Measurements from ENCODE around the gene PGP. TPM values are rescaled to one million over a fixed set of nuclear protein-coding genes. Genes with fewer than 3 reads are reported as not detected.
"Not testable (repeated sequence)": the region's sequence is repeated elsewhere in the genome, so short reads cannot be mapped to it uniquely, and the experiment has no call there.

PGP gene
- total RNA-seq, 2 experiments from 2014 or later = 11.5 to 15.0 TPM

DNA sequence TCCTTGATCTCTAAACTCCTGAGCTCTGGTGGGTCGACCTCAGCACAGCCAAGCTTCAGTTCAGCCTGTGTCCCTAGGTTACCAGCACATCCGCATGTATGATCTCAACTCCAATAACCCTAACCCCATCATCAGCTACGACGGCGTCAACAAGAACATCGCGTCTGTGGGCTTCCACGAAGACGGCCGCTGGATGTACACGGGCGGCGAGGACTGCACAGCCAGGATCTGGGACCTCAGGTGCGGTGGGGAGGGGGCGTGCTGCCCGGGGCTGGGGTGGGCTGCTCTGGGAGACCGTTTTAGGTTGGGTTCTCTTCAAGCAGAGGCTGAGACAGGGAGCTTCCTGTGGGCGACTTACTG, 8.2 kb downstream of the PGP start:
- peak overlapping the region; percentile 83 for H3K4me3 Mint-ChIP-seq
- peaks cover 16% of the 10 kb centered on the region for H3K4me1 Mint-ChIP-seq
- peaks cover 20% of the 10 kb centered on the region for H3K36me3 Mint-ChIP-seq (ENCODE audit: low read depth)
- ChIA-PET CTCF (interaction anchor here (0.6 to 0.7 kb wide), 2 partner anchors 16 to 306 kb away, joined by 3 to 4 read pairs; no protein-coding TSS in a partner anchor), POLR2A (interaction anchor here (1.1 kb wide), 1 partner anchor 51 kb away, joined by 3 read pairs; the partner anchor contains the start of gene TRAF7)
- DNase-seq = no peak
- H3K9me3 Mint-ChIP-seq (ENCODE audit: low read depth) = no peaks in the 10 kb centered on the region
- intact Hi-C loops (cut with DNase I, micrococcal nuclease) = loop anchor here (5.0 to 10.0 kb wide), 5 partner anchors 49 to 592 kb away; partner anchors contain the start of genes CRAMP1 (in 1 of the 2), IFT140 (in 1 of the 2), NTN3 (in 1 of the 2) and RNPS1 (in 1 of the 2)
- ATAC-seq = no peak
- H3K27me3 Mint-ChIP-seq = no peaks in the 10 kb centered on the region
- peak overlapping the region; percentile 84 for H3K27ac Mint-ChIP-seq

DNA sequence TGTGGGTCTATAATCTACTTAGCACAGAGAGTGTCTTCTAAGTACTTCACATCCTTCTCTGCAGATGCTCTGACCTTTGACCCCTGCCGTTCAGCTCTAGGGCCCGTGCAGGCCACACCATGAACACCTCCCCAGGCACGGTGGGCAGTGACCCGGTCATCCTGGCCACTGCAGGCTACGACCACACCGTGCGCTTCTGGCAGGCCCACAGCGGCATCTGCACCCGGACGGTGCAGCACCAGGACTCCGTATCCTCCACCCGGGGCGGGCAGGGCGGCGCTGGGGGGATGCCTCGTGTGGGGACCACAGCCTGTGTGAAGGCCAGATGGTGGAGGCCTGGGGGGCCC, 8.7 kb downstream of the PGP start:
- ChIA-PET CTCF (interaction anchor here (0.7 kb wide), 1 partner anchor 307 kb away, joined by 4 read pairs; no protein-coding TSS in a partner anchor), POLR2A (interaction anchor here (1.1 kb wide), 1 partner anchor 50 kb away, joined by 3 read pairs; the partner anchor contains the start of gene TRAF7)
- no peaks in the 10 kb centered on the region for H3K27me3 Mint-ChIP-seq
- H3K36me3 Mint-ChIP-seq (ENCODE audit: low read depth) = peaks cover 20% of the 10 kb centered on the region
- intact Hi-C loops (cut with DNase I, micrococcal nuclease) = loop anchor here (1.0 to 10.0 kb wide), 19 partner anchors 8 to 591 kb away; partner anchors contain the start of genes E4F1 (in 2 of the 2), RNPS1 (in 2 of the 2), TRAF7 (in 2 of the 2) and ABCA3 (in 1 of the 2)
- H3K4me3 Mint-ChIP-seq = peak overlapping the region; percentile 83
- peaks cover 16% of the 10 kb centered on the region for H3K4me1 Mint-ChIP-seq
- DNase-seq (no peak), ATAC-seq (peak; percentile 27)
- peak overlapping the region; percentile 84 for H3K27ac Mint-ChIP-seq
- H3K9me3 Mint-ChIP-seq (ENCODE audit: low read depth) = no peaks in the 10 kb centered on the region

DNA sequence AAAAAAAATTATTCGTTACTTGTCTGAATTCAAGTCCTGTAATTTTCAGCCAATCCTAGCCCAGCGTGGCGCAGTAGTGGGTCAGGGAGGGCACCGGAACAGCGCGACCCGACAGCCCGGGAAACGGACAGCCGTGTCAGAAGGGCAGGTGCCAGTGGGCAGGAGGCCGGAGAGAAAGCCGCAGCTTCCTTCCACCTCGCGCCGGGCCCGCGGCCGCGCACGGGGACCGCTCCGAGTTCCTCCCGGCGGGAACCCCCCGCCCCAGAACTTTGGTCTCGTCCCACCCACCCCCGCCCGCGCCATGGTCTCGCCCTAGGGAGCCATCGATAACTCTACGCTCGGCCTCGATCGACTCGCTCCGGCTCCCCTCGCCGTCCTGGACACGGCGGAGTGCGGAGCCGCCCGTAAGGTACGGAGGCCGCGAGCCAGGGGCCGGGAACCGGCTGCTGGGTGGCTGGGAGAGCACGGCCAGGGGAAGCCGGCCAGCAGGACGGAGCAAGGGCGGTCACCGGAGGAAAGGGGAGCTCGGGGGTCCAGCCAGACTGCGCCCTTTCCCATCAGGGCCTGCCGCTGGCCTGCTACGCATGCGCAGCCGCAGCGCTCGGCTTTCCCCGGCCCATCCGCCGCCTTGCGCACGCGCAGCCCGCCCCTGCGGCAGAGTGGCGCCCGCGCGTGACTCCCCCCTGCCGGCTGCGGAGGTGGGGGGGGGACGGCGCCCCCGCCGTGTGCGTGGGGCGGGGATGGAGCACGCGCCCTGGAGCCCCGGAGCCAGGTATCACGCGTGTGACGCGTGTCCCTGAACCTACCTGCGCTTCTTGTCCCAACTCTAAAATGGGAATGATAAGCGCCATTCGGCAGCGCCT, 9.3 kb downstream of the PGP start, which contains the start of gene MLST8:
Gene MLST8 (plus strand): TSS at position 351 of the 863 bp plus-strand sequence. CDS start 632 bp downstream, outside the sequence.
- DNase-seq = peak; percentile 92
- H3K27me3 Mint-ChIP-seq = no peaks in the 10 kb centered on the region
- ChIA-PET POLR2A (no interaction called here), CTCF (no interaction called here)
- H3K9me3 Mint-ChIP-seq (ENCODE audit: low read depth) = no peaks in the 10 kb centered on the region
- peak; percentile 84 for ATAC-seq
- H3K4me3 Mint-ChIP-seq = peak within 1 kb of the TSS; percentile 83
- intact Hi-C loops (cut with DNase I, micrococcal nuclease) = loop anchor here (1.0 to 10.0 kb wide), 19 partner anchors 9 to 591 kb away; partner anchors contain the start of genes E4F1 (in 2 of the 2), RNPS1 (in 2 of the 2), TRAF7 (in 2 of the 2) and ABCA3 (in 1 of the 2)
- H3K36me3 Mint-ChIP-seq (ENCODE audit: low read depth) = peaks cover 18% of the 10 kb centered on the region
- H3K27ac Mint-ChIP-seq = peak within 1 kb of the TSS; percentile 84
- peaks cover 16% of the 10 kb centered on the region for H3K4me1 Mint-ChIP-seq

DNA sequence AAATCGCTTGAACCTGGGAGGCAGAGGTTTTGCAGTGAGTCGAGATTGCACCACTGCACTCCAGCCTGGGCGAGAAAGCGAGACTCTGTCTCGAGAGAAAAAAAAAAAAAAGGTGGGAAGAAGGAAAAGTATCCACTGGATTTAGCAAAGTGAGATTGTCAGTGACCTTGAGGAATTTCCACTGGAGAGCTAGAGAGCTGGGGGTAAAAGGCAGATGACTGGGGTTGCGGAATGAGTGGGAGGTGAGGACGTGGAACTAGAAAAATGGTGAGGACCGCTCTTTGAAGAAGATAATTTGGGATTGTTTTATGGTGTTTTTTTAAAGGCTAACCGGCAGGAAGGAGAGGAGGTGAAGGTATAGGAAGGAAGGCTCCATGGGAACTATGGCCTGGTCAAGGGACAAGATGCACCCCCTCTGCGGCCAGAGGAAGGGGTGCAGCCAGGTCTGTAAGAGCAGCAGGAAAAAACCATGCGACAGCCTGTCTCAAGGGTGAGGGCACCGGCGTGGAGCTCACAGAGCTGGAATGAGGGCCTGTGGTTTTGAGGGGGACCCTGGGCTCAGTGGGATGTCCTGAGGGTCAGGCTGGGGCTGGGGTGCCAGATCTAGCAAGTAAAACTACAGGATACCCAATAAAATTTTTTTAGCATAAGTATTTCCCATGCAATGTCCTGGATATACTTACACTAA, 10.1 kb downstream of the PGP start:
- ChIA-PET CTCF (interaction anchor here (0.5 to 1.9 kb wide), 5 partner anchors 10 to 1571 kb away, joined by 3 to 9 read pairs (median 4); partner anchors contain the start of gene PGP), POLR2A (no interaction called here)
- H3K27me3 Mint-ChIP-seq = no peaks in the 10 kb centered on the region
- ATAC-seq (no peak), DNase-seq (no peak)
- H3K36me3 Mint-ChIP-seq (ENCODE audit: low read depth) = peaks cover 17% of the 10 kb centered on the region
- peak overlapping the region; percentile 63 for H3K27ac Mint-ChIP-seq
- no peaks in the 10 kb centered on the region for H3K9me3 Mint-ChIP-seq (ENCODE audit: low read depth)
- H3K4me1 Mint-ChIP-seq = peaks cover 16% of the 10 kb centered on the region
- intact Hi-C loops (cut with DNase I, micrococcal nuclease) = loop anchor here (1.0 to 10.0 kb wide), 19 partner anchors 10 to 590 kb away; partner anchors contain the start of genes E4F1 (in 2 of the 2), RNPS1 (in 2 of the 2), TRAF7 (in 2 of the 2) and ABCA3 (in 1 of the 2)
- peak overlapping the region; percentile 83 for H3K4me3 Mint-ChIP-seq

DNA sequence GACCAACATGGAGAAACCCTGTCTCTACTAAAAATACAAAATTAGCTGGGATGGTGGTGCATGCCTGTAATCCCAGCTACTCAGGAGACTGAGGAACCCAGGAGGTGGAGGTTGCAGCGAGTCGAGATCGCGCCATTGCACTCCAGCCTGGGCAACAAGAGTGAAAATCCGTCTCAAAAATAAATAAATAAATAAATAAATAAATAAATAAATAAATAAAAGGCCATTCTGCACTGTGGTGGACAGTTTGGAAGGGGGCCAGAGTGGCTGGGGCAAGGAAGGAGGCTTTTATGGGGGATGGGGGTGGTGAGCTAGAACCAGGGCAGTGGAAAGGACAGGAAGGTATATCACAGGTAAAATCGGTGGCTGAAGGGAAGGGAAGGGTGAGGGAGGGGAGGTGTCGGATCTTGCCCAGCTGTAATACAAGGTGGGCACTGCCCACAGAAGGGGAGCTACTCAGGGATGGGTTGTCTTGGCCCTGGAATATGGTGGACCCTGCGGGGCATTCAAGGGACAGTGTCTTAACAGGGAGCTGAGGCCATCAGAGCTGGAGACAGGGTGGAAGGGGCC, 11.4 kb downstream of the PGP start:
- intact Hi-C loops (cut with DNase I, micrococcal nuclease) = loop anchor here in 1 of 2 experiments (10.0 kb wide), 1 partner anchor 588 kb away; the partner anchor contains the start of genes CRAMP1 and IFT140
- Mint-ChIP-seq H3K36me3 (ENCODE audit: low read depth) (peaks cover 17% of the 10 kb centered on the region), H3K4me1 (peaks cover 16% of the 10 kb centered on the region), H3K4me3 (peak overlapping the region; percentile 83)
- H3K9me3 Mint-ChIP-seq (ENCODE audit: low read depth); H3K27me3 Mint-ChIP-seq; DNase-seq; H3K27ac Mint-ChIP-seq; ATAC-seq; POLR2A ChIA-PET: not testable (repeated sequence)
- CTCF ChIA-PET = interaction anchor here (0.7 to 1.9 kb wide), 3 partner anchors 8 to 182 kb away, joined by 3 to 9 read pairs (median 5); partner anchors contain the start of gene PGP

DNA sequence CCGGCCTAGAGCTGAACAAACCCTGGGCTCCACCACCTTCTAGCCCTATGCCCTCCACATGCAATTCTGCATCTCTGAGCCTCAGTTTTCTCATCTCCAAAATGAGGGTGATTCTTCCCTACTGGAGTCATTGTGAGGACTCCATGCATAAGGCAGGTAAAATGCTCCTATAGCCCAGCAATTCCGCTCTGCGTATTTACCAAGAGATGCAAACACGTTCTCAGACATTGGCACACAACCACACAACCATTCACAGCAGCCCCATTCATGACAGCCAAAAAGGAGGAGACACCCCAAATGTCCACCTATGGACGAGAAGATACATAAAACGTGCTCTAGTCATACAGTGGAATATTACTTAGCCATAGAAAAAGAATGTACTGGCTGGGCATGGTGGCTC, 14.3 kb downstream of the PGP start:
- ChIA-PET CTCF (no interaction called here), POLR2A (no interaction called here)
- Mint-ChIP-seq H3K36me3 (ENCODE audit: low read depth) (no peaks in the 10 kb centered on the region), H3K27me3 (peaks cover 16% of the 10 kb centered on the region), H3K27ac (no peak overlapping the region), H3K4me1 (peaks cover 5% of the 10 kb centered on the region), H3K9me3 (ENCODE audit: low read depth) (no peaks in the 10 kb centered on the region), H3K4me3 (no peak overlapping the region)
- intact Hi-C loops (cut with DNase I, micrococcal nuclease) = loop anchor here in 1 of 2 experiments (10.0 kb wide), 1 partner anchor 586 kb away; the partner anchor contains the start of genes CRAMP1 and IFT140
- ATAC-seq = no peak
- DNase-seq = no peak

DNA sequence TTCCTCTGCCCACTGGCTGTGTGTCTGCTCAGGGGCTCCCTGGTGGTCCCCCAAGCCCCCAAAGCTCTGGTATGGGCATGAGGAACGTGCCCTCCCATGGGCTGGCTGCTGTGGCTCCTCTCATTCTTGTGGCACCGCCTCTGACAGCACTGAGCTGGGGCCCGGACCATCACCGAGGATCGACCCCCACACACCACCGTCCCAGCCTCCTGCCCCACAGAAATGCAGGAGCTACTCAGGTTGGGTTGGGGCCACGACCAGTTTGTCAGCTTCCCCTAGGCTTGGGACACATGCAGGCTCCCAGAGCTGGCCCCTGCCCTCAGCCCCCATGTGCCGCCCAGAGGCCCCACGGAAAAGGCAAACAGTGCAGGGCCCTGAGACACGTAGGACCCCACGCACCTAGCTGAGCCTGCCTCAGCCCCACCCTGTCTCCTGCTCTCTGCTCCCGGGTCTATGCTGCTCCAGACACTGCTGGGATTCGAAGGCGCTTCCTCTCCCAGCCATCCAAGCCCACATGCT, 15.0 kb downstream of the PGP start:
- H3K9me3 Mint-ChIP-seq (ENCODE audit: low read depth) = no peaks in the 10 kb centered on the region
- ATAC-seq (no peak), DNase-seq (no peak)
- ChIA-PET POLR2A (no interaction called here), CTCF (no interaction called here)
- no peaks in the 10 kb centered on the region for H3K36me3 Mint-ChIP-seq (ENCODE audit: low read depth)
- intact Hi-C loops (cut with DNase I, micrococcal nuclease) = loop anchor here in 1 of 2 experiments (5.0 to 10.0 kb wide), 2 partner anchors 288 to 585 kb away; partner anchors contain the start of genes CRAMP1 and IFT140
- H3K4me3 Mint-ChIP-seq = no peak overlapping the region
- peaks cover 10% of the 10 kb centered on the region for H3K4me1 Mint-ChIP-seq
- H3K27me3 Mint-ChIP-seq = peaks cover 23% of the 10 kb centered on the region
- H3K27ac Mint-ChIP-seq = no peak overlapping the region

DNA sequence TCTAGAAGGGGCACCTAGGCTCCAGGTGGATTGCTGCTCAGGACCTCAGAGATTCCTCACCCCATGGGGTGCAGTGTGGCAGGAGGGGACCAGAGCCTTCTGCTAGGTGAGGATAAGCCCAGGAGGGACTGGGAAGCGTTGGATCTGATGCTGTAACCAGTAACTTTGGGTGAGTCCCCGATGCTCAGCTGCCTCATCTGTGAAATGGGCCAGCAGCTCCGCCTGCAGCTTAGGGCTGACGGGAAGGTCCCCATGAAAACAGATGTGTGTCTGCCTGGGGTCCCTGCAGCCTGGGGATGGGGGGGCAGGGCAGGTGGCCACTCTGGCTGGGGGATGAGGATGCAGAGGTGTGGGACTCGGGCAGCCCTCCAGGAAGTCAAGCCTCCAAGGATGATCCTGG, 15.5 kb downstream of the PGP start:
- intact Hi-C loops (cut with DNase I, micrococcal nuclease) = loop anchor here in 1 of 2 experiments (5.0 kb wide), 1 partner anchor 288 kb away; no protein-coding TSS in a partner anchor
- Mint-ChIP-seq H3K27me3 (peaks cover 23% of the 10 kb centered on the region), H3K27ac (no peak overlapping the region), H3K9me3 (ENCODE audit: low read depth) (no peaks in the 10 kb centered on the region), H3K36me3 (ENCODE audit: low read depth) (no peaks in the 10 kb centered on the region), H3K4me1 (peaks cover 5% of the 10 kb centered on the region), H3K4me3 (no peak overlapping the region)
- DNase-seq = no peak
- CTCF ChIA-PET = no interaction called here
- POLR2A ChIA-PET = no interaction called here
- ATAC-seq = no peak

DNA sequence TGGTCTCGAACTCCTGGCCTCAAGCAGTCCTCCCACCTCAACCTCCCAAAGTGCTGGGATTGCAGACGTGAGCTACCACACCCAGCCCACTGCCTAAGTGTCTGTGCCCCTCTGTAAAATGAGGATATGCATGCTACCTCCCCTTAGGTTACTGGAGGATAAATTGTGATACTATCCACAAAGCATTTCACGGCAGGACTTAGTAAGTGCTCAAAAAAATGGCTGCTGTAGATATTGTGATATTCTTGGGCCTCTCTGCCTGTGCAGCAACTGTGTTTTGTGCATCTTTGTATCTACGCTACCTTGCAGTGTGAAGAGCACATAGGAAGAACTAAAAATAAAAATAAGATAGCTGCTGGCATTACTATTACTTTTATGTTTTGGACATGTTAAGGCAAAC, 16.4 kb downstream of the PGP start:
- POLR2A ChIA-PET = interaction anchor here (0.6 kb wide), 1 partner anchor 11 kb away, joined by 3 read pairs; no protein-coding TSS in a partner anchor
- peaks cover 5% of the 10 kb centered on the region for H3K4me1 Mint-ChIP-seq
- intact Hi-C loops (cut with DNase I, micrococcal nuclease) = loop anchor here in 1 of 2 experiments (5.0 kb wide), 1 partner anchor 289 kb away; no protein-coding TSS in a partner anchor

DNA sequence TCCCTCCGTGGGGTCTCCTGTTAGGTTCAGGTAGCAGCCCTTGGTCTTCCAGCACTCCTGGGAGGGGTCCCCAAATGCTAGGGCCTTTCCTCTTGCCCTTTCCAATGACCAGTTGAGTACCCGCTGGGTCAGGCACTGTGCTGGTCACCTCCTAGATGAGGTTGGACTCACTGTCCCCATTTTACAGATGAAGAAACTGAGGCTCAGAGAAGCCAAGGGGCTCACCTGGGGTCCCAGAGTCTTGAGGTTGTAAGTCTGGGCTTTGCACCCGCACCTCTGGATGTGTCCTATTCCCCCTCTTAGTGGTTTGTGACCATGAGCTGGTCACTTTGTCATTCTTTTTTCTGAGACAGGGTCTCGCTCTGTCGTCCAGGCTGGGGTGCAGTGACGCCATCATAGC, 16.9 kb downstream of the PGP start:
- intact Hi-C loops (cut with DNase I, micrococcal nuclease) = loop anchor here in 1 of 2 experiments (5.0 kb wide), 1 partner anchor 290 kb away; no protein-coding TSS in a partner anchor
- ChIA-PET POLR2A (interaction anchor here (0.6 kb wide), 1 partner anchor 11 kb away, joined by 3 read pairs; no protein-coding TSS in a partner anchor), CTCF (interaction anchor here (0.9 kb wide), 1 partner anchor 57 kb away, joined by 3 read pairs; no protein-coding TSS in a partner anchor)
- no peak for ATAC-seq
- H3K4me3 Mint-ChIP-seq = peak overlapping the region; percentile 11
- H3K4me1 Mint-ChIP-seq = peaks cover 5% of the 10 kb centered on the region
- H3K27me3 Mint-ChIP-seq = peaks cover 23% of the 10 kb centered on the region
- no peaks in the 10 kb centered on the region for H3K9me3 Mint-ChIP-seq (ENCODE audit: low read depth)
- no peak for DNase-seq
- no peak overlapping the region for H3K27ac Mint-ChIP-seq
- no peaks in the 10 kb centered on the region for H3K36me3 Mint-ChIP-seq (ENCODE audit: low read depth)

More for the DNA sequence above, 16.4 kb downstream of the PGP start:
- Mint-ChIP-seq H3K36me3 (ENCODE audit: low read depth) (no peaks in the 10 kb centered on the region), H3K4me3 (peak overlapping the region; percentile 11), H3K27ac (no peak overlapping the region), H3K27me3 (peaks cover 23% of the 10 kb centered on the region), H3K9me3 (ENCODE audit: low read depth) (no peaks in the 10 kb centered on the region)
- no peak for ATAC-seq
- no peak for DNase-seq
- CTCF ChIA-PET = no interaction called here

Measured in activated CD4-positive, alpha-beta T cell treated with anti-CD3 and anti-CD28 coated beads for 36 hours (primary cell).